H9 (cell line): ENCODE results near the gene CHL1. TPM values are rescaled to one million over a fixed set of nuclear protein-coding genes. Genes with fewer than 3 reads are reported as not detected.

Experiments
- DNase-seq: peaks from one replicate; pipeline ENCODE4 v3.0.0-alpha.2; 2017
- H2AFZ ChIP-seq: one replicate; pipeline ENCODE4 v1.6.1; 2013; ENCODE audit warnings: mild to moderate bottlenecking, low read length, control low read depth, moderate library complexity
- H2AK5ac ChIP-seq: 2 replicates; pipeline ENCODE4 v1.6.1; 2013; ENCODE audit warnings: low read length, control low read depth, mixed read lengths; ENCODE audit not compliant: insufficient read length
- H2BK120ac ChIP-seq: one replicate; pipeline ENCODE4 v1.6.1; 2013; ENCODE audit warnings: low read depth, mild to moderate bottlenecking, low read length, control low read depth, inconsistent platforms; ENCODE audit not compliant: poor library complexity, severe bottlenecking
- H2BK12ac ChIP-seq: 2 replicates; pipeline ENCODE4 v1.6.1; 2013; ENCODE audit warnings: low read length, control low read depth, mixed read lengths, low read depth; ENCODE audit not compliant: insufficient read length
- H2BK15ac ChIP-seq: 2 replicates; pipeline ENCODE4 v1.6.1; 2013; ENCODE audit warnings: low read depth, low read length, control low read depth
- H2BK20ac ChIP-seq: one replicate; pipeline ENCODE4 v1.6.1; 2013; ENCODE audit warnings: low read depth, mild to moderate bottlenecking, low read length, control low read depth, inconsistent platforms; ENCODE audit not compliant: poor library complexity, severe bottlenecking
- H2BK5ac ChIP-seq: 2 replicates; pipeline ENCODE4 v1.6.1; 2013; ENCODE audit warnings: low read length, control low read depth, mixed read lengths; ENCODE audit not compliant: insufficient read length
- H3K14ac ChIP-seq: 2 replicates; pipeline ENCODE4 v1.6.1; 2013; ENCODE audit warnings: low read length, control low read depth; ENCODE audit not compliant: insufficient read depth
- H3K18ac ChIP-seq: 2 replicates; pipeline ENCODE4 v1.6.1; 2013; ENCODE audit warnings: low read depth, mild to moderate bottlenecking, mixed read lengths, low read length, control low read depth; ENCODE audit not compliant: insufficient read length
- H3K23ac ChIP-seq: 2 replicates; pipeline ENCODE4 v1.6.1; 2013; ENCODE audit warnings: low read length, control low read depth, mixed read lengths, low read depth; ENCODE audit not compliant: insufficient read length
- H3K23me2 ChIP-seq: 2 replicates; pipeline ENCODE4 v1.6.1; 2013; ENCODE audit warnings: low read depth, mild to moderate bottlenecking, mixed read lengths, low read length, control low read depth; ENCODE audit not compliant: insufficient read length, poor library complexity, severe bottlenecking
- H3K27ac ChIP-seq: 2 replicates; pipeline ENCODE4 v1.5.1; 2013; ENCODE audit warnings: low read length, control low read depth, mixed read lengths, low read depth; ENCODE audit not compliant: insufficient read length
- H3K27me3 ChIP-seq: 2 replicates; pipeline ENCODE4 v1.6.1; 2013; ENCODE audit warnings: low read length, control low read depth, inconsistent platforms; ENCODE audit not compliant: insufficient read depth
- H3K4ac ChIP-seq: 2 replicates; pipeline ENCODE4 v1.6.1; 2013; ENCODE audit warnings: low read depth, mild to moderate bottlenecking, control low read depth, inconsistent platforms, low read length, moderate library complexity
- H3K4me1 ChIP-seq: 2 replicates; pipeline ENCODE4 v1.6.1; 2013; ENCODE audit warnings: low read length, control low read depth, inconsistent platforms; ENCODE audit not compliant: insufficient read depth
- H3K4me2 ChIP-seq: 2 replicates; pipeline ENCODE4 v1.6.1; 2013; ENCODE audit warnings: low read length, control low read depth, mixed read lengths; ENCODE audit not compliant: insufficient read length, insufficient read depth
- H3K56ac ChIP-seq: 2 replicates; pipeline ENCODE4 v1.6.1; 2013; ENCODE audit warnings: low read depth, mild to moderate bottlenecking, mixed read lengths, low read length, control low read depth; ENCODE audit not compliant: insufficient read length
- H3K79me1 ChIP-seq: 2 replicates; pipeline ENCODE4 v1.6.1; 2013; ENCODE audit warnings: low read depth, mild to moderate bottlenecking, moderate library complexity, low read length, control low read depth, inconsistent platforms; ENCODE audit not compliant: insufficient read depth, poor library complexity, severe bottlenecking
- H3K79me2 ChIP-seq: 2 replicates; pipeline ENCODE4 v1.6.1; 2013; ENCODE audit warnings: low read length, control low read depth, inconsistent platforms; ENCODE audit not compliant: insufficient read depth
- H3K9ac ChIP-seq: 2 replicates; pipeline ENCODE4 v1.6.1; 2013; ENCODE audit warnings: low read length, control low read depth, mixed read lengths; ENCODE audit not compliant: insufficient read length; ENCODE audit errors: extremely low read depth
- H3K9me3 ChIP-seq: one replicate; pipeline ENCODE4 v1.6.1; 2013; ENCODE audit warnings: low read depth, low read length, inconsistent platforms; ENCODE audit not compliant: control insufficient read depth
- H3T11ph ChIP-seq: one replicate; pipeline ENCODE4 v1.6.1; 2013; ENCODE audit warnings: mild to moderate bottlenecking, low read length, control low read depth, inconsistent platforms
- H4K20me1 ChIP-seq: one replicate; pipeline ENCODE4 v1.6.1; 2013; ENCODE audit not compliant: control insufficient read depth, insufficient read length, insufficient read depth
- H4K5ac ChIP-seq: 2 replicates; pipeline ENCODE4 v1.6.1; 2013; ENCODE audit warnings: low read depth, mild to moderate bottlenecking, mixed read lengths, low read length, control low read depth; ENCODE audit not compliant: insufficient read length
- H4K8ac ChIP-seq: replicated peaks from 2 replicates; pipeline ENCODE4 v1.6.1; 2013; ENCODE audit warnings: low read length, control low read depth, mixed read lengths, low read depth; ENCODE audit not compliant: insufficient read length
- H4K91ac ChIP-seq: 2 replicates; pipeline ENCODE4 v1.6.1; 2013; ENCODE audit warnings: low read depth, mild to moderate bottlenecking, moderate library complexity, mixed read lengths, low read length, control low read depth; ENCODE audit not compliant: insufficient read length
- H3K27ac Mint-ChIP-seq, 3 experiments: 2 replicates in 2 of 3; 3 replicates in 1 of 3; pipeline ENCODE4 v1.8.0; 2020 to 2021; ENCODE audit warnings: mixed read lengths in 3 of 3, mild to moderate bottlenecking in 1 of 3, moderate library complexity in 1 of 3
- H3K27me3 Mint-ChIP-seq: 2 replicates; pipeline ENCODE4 v1.8.0; 2021; ENCODE audit warnings: low read depth, mild to moderate bottlenecking, moderate library complexity, mixed read lengths
- H3K36me3 Mint-ChIP-seq, 3 experiments: 2 replicates in 2 of 3; 3 replicates in 1 of 3; pipeline ENCODE4 v1.8.0; 2020 to 2021; ENCODE audit warnings: low read depth in 3 of 3, mixed read lengths in 3 of 3; ENCODE audit not compliant: insufficient read depth in 1 of 3
- H3K4me1 Mint-ChIP-seq, 2 experiments: 2 replicates each; pipeline ENCODE4 v1.8.0; 2020; ENCODE audit warnings: mixed read lengths in 2 of 2
- H3K4me3 Mint-ChIP-seq, 2 experiments: 2 replicates in 1 of 2; 3 replicates in 1 of 2; pipeline ENCODE4 v1.8.0; 2020 to 2021; ENCODE audit warnings: mild to moderate bottlenecking in 2 of 2, mixed read lengths in 2 of 2, moderate library complexity in 1 of 2
- H3K9me3 Mint-ChIP-seq, 2 experiments: 2 replicates in 1 of 2; 3 replicates in 1 of 2; pipeline ENCODE4 v1.8.0; 2020; ENCODE audit warnings: mild to moderate bottlenecking in 2 of 2, mixed read lengths in 2 of 2, moderate library complexity in 1 of 2
- WGBS: extraction: QIAGEN DNeasy Blood & Tissue Kit; methylation state at CpG from one replicate; pipeline ENCODE4 v1.1.7; 2013; ENCODE audit warnings: missing lambda C conversion rate, low lambda C conversion rate, mixed read lengths; ENCODE audit not compliant: insufficient read length; ENCODE audit errors: extremely low coverage; 5-methylcytosine and 5-hydroxymethylcytosine counted together
- total RNA-seq: library from RNA; stranded (reverse); gene quantifications from 2 replicates; pipeline ENCODE4 v1.2.1, GENCODE V29; 2021
- TF ChIP-seq, protein P1 (sequence below): fragments of 200-600 bp; sonication (generic); conservative IDR thresholded peaks from 3 replicates; pipeline ENCODE4 v1.8.0; 2021; ENCODE audit warnings: antibody characterized with exemption, mild to moderate bottlenecking

The CHL1 gene
- total RNA-seq, 1 experiment from 2014 or later: not detected

DNA sequence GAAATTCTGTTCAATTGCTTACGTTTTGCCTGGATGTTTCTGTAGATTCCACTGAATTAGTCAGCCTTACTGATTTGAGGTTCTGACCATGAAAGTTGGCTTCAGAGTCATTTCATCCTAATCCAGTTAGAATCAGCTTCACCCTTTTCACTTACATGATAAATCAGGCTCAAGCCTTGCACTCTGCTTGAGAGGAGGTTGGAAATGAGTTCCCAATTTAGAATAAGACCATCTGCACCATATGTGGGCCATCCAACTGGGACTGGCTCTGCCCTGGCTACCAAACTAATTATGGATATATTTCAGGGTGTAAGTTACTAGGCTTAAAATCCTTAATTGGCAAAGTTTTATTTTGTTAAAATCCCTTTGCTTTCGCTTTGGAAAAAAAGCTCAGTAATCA, 255.7 kb downstream of the CHL1 start:
- Histone ChIP-seq H2BK5ac (no peak overlapping the region), H3K4me2 (no peak overlapping the region), H2BK20ac (no peak overlapping the region), H3K14ac (no peak overlapping the region), H3K4me1 (no peaks in the 10 kb centered on the region; the same call in 1 of the 2 replicates), H3K9me3 (no peaks in the 10 kb centered on the region), H2BK12ac (no peak overlapping the region), H4K8ac (no peak overlapping the region), H3K9ac (no peak overlapping the region), H4K91ac (no peak overlapping the region), H4K5ac (no peak overlapping the region), H3K79me2 (no peaks in the 10 kb centered on the region; the same call in 1 of the 2 replicates), H2BK120ac (no peak overlapping the region), H3K27me3 (no peaks in the 10 kb centered on the region; the same call in 1 of the 2 replicates), H3K79me1 (no peaks in the 10 kb centered on the region), H4K20me1 (no peaks in the 10 kb centered on the region), H2AFZ (peak overlapping the region; percentile 40), H2AK5ac (no peak overlapping the region), H3K56ac (no peak overlapping the region), H3K27ac (no peak overlapping the region), H3K18ac (no peak overlapping the region), H2BK15ac (no peak overlapping the region), H3K4ac (no peak overlapping the region), H3K23me2 (no peaks in the 10 kb centered on the region), H3K23ac (no peak overlapping the region), H3T11ph (no peak overlapping the region)
- no peak for DNase-seq
- no peaks in the 10 kb centered on the region; a peak in 1 of 5 replicates for H3K9me3 Mint-ChIP-seq
- no peak overlapping the region for H3K4me3 Mint-ChIP-seq
- no peaks in the 10 kb centered on the region for H3K36me3 Mint-ChIP-seq
- H3K27me3 Mint-ChIP-seq: no peaks in the 10 kb centered on the region
- TF ChIP-seq, protein P1, sequence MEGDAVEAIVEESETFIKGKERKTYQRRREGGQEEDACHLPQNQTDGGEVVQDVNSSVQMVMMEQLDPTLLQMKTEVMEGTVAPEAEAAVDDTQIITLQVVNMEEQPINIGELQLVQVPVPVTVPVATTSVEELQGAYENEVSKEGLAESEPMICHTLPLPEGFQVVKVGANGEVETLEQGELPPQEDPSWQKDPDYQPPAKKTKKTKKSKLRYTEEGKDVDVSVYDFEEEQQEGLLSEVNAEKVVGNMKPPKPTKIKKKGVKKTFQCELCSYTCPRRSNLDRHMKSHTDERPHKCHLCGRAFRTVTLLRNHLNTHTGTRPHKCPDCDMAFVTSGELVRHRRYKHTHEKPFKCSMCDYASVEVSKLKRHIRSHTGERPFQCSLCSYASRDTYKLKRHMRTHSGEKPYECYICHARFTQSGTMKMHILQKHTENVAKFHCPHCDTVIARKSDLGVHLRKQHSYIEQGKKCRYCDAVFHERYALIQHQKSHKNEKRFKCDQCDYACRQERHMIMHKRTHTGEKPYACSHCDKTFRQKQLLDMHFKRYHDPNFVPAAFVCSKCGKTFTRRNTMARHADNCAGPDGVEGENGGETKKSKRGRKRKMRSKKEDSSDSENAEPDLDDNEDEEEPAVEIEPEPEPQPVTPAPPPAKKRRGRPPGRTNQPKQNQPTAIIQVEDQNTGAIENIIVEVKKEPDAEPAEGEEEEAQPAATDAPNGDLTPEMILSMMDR: no peak
- WGBS: no CpG with 5 or more reads among the region's 2 CpGs
- no peak overlapping the region for H3K27ac Mint-ChIP-seq
- H3K4me1 Mint-ChIP-seq: peaks cover 9 to 13% of the 10 kb centered on the region in 2 experiments
